Activated CD4-positive, CD25-positive, alpha-beta regulatory T cell treated with anti-CD3 and anti-CD28 coated beads, Interleukin-2, amount 50 U/mL, for 24 hours (primary cell): ENCODE results near the gene CMC2.

Experiments used
- ATAC-seq, 2 donors: fragments of 150-1000 bp; cut with Tn5 transposase; one replicate each; pipeline ENCODE4 v1.10.0; 2021; ENCODE audit warnings: mild to moderate bottlenecking in 1 of 2, moderate library complexity in 1 of 2

CMC2 gene

GRCh38 chr16:80972611-80973010 lies 34.1 kb downstream of the CMC2 start:
- ATAC-seq, result no peak

GRCh38 chr16:80971819-80972218 lies 34.9 kb downstream of the CMC2 start:
- no peak for ATAC-seq

- ATAC-seq, result no peak
Observed at GRCh38 chr16:80969114-80969484, 37.6 kb downstream of the CMC2 start.

GRCh38 chr16:80968386-80969113 lies 38.1 kb downstream of the CMC2 start:
- ATAC-seq, result no peak

- no peak for ATAC-seq
Observed at GRCh38 chr16:80966617-80967016, 40.1 kb downstream of the CMC2 start.

- peak; percentile 58 to 60 for ATAC-seq
Observed at GRCh38 chr16:80964351-80964750, 42.3 kb downstream of the CMC2 start.

GRCh38 chr16:80962879-80963278 lies 43.8 kb downstream of the CMC2 start:
- no peak for ATAC-seq

GRCh38 chr16:80958284-80958683 lies 48.4 kb downstream of the CMC2 start:
- no peak for ATAC-seq

- ATAC-seq, result no peak
Observed at GRCh38 chr16:80954985-80955384, 51.7 kb downstream of the CMC2 start.

- no peak for ATAC-seq
Observed at GRCh38 chr16:80948886-80949493, 57.7 kb downstream of the CMC2 start.

GRCh38 chr16:80947708-80948625 lies 58.7 kb downstream of the CMC2 start:
- peak; percentile 63 to 65 for ATAC-seq

GRCh38 chr16:80947239-80947638 lies 59.4 kb downstream of the CMC2 start:
- ATAC-seq, result no peak

GRCh38 chr16:80946481-80946880 lies 60.2 kb downstream of the CMC2 start:
- ATAC-seq, result no peak

GRCh38 chr16:80940069-80940856 lies 66.4 kb downstream of the CMC2 start:
- ATAC-seq, result no peak

GRCh38 chr16:80938879-80939260 lies 67.8 kb downstream of the CMC2 start:
- no peak for ATAC-seq

GRCh38 chr16:80938004-80938878 lies 68.4 kb downstream of the CMC2 start:
- no peak for ATAC-seq

GRCh38 chr16:80936410-80936809 lies 70.3 kb downstream of the CMC2 start:
- no peak for ATAC-seq

- no peak for ATAC-seq
Observed at GRCh38 chr16:80935691-80936090, 71.0 kb downstream of the CMC2 start.

- ATAC-seq, result no peak
Observed at GRCh38 chr16:80932708-80933095, 74.0 kb downstream of the CMC2 start.

GRCh38 chr16:80931801-80932707 lies 74.6 kb downstream of the CMC2 start:
- peak in 1 of 2 donors; percentile 38 for ATAC-seq
